Adrenal gland (tissue), 12 donors: ENCODE results near the gene CTSZ. TPM values are rescaled to one million over a fixed set of nuclear protein-coding genes. Genes with fewer than 3 reads are reported as not detected.
A peak's percentile ranks its signal among the peaks of the same experiment; 100 is the strongest.

Experiments
- DNase-seq, 7 donors: peaks; one replicate each; pipeline ENCODE4 v3.0.0-alpha.2; 2019 to 2020
- H3K27ac ChIP-seq, 5 donors: fragments of 200-600 bp; sonication (generic) in 4 of 5; 1 replicate in 3 of 5; 2 replicates in 2 of 5; pipeline versions ENCODE4 v1.5.1 to v1.8.0; 2016 to 2020; ENCODE audit warnings: mild to moderate bottlenecking in 1 of 5
- H3K27me3 ChIP-seq: fragments of 200-600 bp; 2 replicates; pipeline ENCODE4 v1.8.0; 2021
- H3K36me3 ChIP-seq, 2 donors: fragments of 200-600 bp; replicated peaks in 1 of 2; 1 replicate in 1 of 2; 2 replicates in 1 of 2; pipeline versions ENCODE4 v1.5.1 to v1.8.0; 2018 to 2022
- H3K4me1 ChIP-seq, 2 donors: fragments of 200-600 bp; replicated peaks in 1 of 2; 1 replicate in 1 of 2; 2 replicates in 1 of 2; pipeline versions ENCODE4 v1.5.1 to v1.8.0; 2018 to 2021
- H3K4me3 ChIP-seq, 4 donors: fragments of 200-600 bp; sonication (generic) in 3 of 4; one replicate each; pipeline ENCODE4 v1.5.1; 2016 to 2018
- H3K9me3 ChIP-seq, 3 donors: fragments of 200-600 bp; sonication (generic) in 1 of 3; replicated peaks in 1 of 3; 1 replicate in 2 of 3; 2 replicates in 1 of 3; pipeline versions ENCODE4 v1.5.1 to v1.8.0; 2016 to 2021
- POLR2A ChIP-seq, 2 donors: fragments of 450-650 bp; IDR thresholded peaks; one replicate each; pipeline ENCODE4 v1.6.1; 2017; ENCODE audit warnings: antibody characterized with exemption in 2 of 2, mild to moderate bottlenecking in 2 of 2, moderate library complexity in 1 of 2
- WGBS, 4 donors: extraction: QIAGEN DNeasy Blood & Tissue Kit in 2 of 4; methylation state at CpG; one replicate each; pipeline versions ENCODE4 v1.1.5 to v1.1.7; 2013 to 2017; 5-methylcytosine and 5-hydroxymethylcytosine counted together
- intact Hi-C, 2 donors: fragments of 100-400 bp; cut with DNase I; formaldehyde crosslinking; loops; one replicate each; pipeline versions ENCODE4 v1.14.1 to v1.15.0; 2022 to 2023
- polyA plus RNA-seq, 3 donors: library from polyadenylated mRNA; stranded (reverse); fragments of 200-250 nt in 2 of 3; fragments of 350-450 nt in 1 of 3; fragmentation: Illumina TruSeq in 1 of 3; extraction: RNeasy Lipid Tissue Mini Kit (QIAGEN cat#74804) in 1 of 3; gene quantifications; one replicate each; pipeline ENCODE4 v1.2.3, GENCODE V29; 2013 to 2014
- total RNA-seq, 9 donors: library from RNA; depleted of rRNA in 4 of 9; stranded (reverse); fragments of >200 nt in 4 of 9; fragments of 120-200 nt in 1 of 9; fragmentation: NEBNext Ultra II Directional in 1 of 9; extraction: Animal tissue kit (Norgen Biotek cat#: 25700) in 1 of 9; gene quantifications; one replicate each; pipeline versions ENCODE4 v1.1.0 to v1.2.4, GENCODE V29; 2013 to 2023
- TF ChIP-seq, protein P1 (sequence below), 6 experiments: fragments of 450-650 bp in 4 of 6; fragments of 200-600 bp in 2 of 6; sonication (generic) in 1 of 6; IDR thresholded peaks; 1 replicate in 5 of 6; 2 replicates in 1 of 6; pipeline versions ENCODE4 v1.5.1 to v1.8.0; 2016 to 2021; ENCODE audit warnings: antibody characterized with exemption in 6 of 6, mild to moderate bottlenecking in 2 of 6, moderate library complexity in 1 of 6
- donor health status: healthy with polysubstance abuse.
- donor health status: Bipolar disorder and iron deficiency.
- donor health status: DM: yes; HTN: yes; CAD: no.
- donor health status: DM: no; HTN: no; CAD: no.
- donor health status: DM: no; HTN: no; CAD: no.
- donor health status: DM: yes; HTN: yes; CAD: no.

Gene CTSZ
- total and polyA plus RNA-seq, 12 donors, result 36.4 to 266 (median 155) TPM

DNA sequence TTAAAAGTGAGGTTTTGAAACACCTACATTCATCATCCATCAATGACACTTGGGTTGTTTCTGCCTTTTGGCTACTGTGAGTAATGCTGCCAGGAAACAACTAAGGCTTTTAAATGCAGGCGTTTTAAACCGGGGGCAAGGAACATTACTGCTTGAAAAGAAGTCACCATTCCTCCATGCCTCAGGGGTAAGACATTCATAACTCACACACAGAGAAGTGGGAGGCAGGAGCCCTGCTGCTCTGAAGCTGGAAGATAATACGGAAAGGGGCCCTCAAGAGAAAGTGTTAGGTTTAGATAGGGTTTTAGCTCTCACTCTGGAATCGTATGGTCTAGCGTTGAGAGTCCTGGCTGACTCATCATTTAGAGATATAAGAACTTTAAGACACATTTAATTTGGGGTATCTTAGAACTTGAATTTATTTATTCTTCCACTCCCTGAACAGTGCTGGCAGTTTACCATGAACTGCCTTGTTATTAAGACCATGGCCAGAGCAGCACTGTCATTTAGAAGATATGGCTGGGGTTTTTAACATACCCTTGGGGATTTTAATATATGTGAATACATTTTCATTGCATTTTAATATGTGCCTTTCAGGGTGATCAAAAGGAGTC is 14.0 kb upstream of the CTSZ start:
- Histone ChIP-seq H3K4me1 (peaks cover 0 to 23% of the 10 kb centered on the region in 2 donors), H3K27ac (no peak overlapping the region), H3K36me3 (peaks cover 0 to 26% of the 10 kb centered on the region in 2 donors), H3K27me3 (no peaks in the 10 kb centered on the region), H3K9me3 (no peaks in the 10 kb centered on the region), H3K4me3 (no peak overlapping the region)
- TF ChIP-seq, protein P1, sequence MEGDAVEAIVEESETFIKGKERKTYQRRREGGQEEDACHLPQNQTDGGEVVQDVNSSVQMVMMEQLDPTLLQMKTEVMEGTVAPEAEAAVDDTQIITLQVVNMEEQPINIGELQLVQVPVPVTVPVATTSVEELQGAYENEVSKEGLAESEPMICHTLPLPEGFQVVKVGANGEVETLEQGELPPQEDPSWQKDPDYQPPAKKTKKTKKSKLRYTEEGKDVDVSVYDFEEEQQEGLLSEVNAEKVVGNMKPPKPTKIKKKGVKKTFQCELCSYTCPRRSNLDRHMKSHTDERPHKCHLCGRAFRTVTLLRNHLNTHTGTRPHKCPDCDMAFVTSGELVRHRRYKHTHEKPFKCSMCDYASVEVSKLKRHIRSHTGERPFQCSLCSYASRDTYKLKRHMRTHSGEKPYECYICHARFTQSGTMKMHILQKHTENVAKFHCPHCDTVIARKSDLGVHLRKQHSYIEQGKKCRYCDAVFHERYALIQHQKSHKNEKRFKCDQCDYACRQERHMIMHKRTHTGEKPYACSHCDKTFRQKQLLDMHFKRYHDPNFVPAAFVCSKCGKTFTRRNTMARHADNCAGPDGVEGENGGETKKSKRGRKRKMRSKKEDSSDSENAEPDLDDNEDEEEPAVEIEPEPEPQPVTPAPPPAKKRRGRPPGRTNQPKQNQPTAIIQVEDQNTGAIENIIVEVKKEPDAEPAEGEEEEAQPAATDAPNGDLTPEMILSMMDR (IDR thresholded peaks at IDR 0.05), result no peak
- no peak for TF ChIP-seq POLR2A (IDR thresholded peaks at IDR 0.05)
- intact Hi-C loops, result loop anchor here in 1 of 2 donors (10.0 kb wide), 1 partner anchor 116 kb away; no protein-coding TSS in a partner anchor
- WGBS, 4 donors, result 70 to 82% (median 75%) methylated on average over 5 of the region's 5 CpGs
- DNase-seq, result peak in 1 of 7 donors; percentile 17

DNA sequence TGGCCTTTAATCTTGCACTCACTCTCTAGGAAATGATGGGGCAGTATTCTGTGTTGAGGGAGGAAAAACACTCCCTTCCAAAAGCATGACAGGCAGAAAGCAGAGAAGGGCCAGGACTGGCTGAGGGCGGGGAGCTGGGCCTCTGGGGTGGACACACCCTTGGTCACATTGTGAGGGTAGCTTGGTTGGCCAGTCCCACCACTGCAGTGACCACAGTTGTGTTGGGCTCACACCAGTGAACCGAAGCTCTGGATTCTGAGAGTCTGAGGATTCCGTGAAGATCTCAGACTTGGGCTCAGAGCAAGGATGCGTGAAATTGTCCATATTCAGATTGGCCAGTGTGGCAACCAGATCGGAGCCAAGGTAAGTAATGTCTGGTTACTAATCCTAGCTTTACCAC is 12.2 kb upstream of the CTSZ start, which contains the start of gene TUBB1:
TUBB1 (plus strand) TSS at position 213 of the 400 bp plus-strand sequence; CDS start at position 307, 94 bp downstream.
- Histone ChIP-seq H3K4me1 (peaks cover 0 to 17% of the 10 kb centered on the region in 2 donors), H3K27ac (no peak within 1 kb of the TSS), H3K27me3 (no peaks in the 10 kb centered on the region), H3K36me3 (peaks cover 0 to 17% of the 10 kb centered on the region in 2 donors), H3K4me3 (no peak within 1 kb of the TSS), H3K9me3 (no peaks in the 10 kb centered on the region)
- 97 to 98% (median 97%) methylated on average over 5 of the region's 5 CpGs for WGBS, 4 donors
- intact Hi-C loops, result no loop called here
- no peak for TF ChIP-seq POLR2A (IDR thresholded peaks at IDR 0.05)
- TF ChIP-seq, protein P1 (IDR thresholded peaks at IDR 0.05), result no peak
- peak in 2 of 7 donors; percentile 13 to 41 for DNase-seq

DNA sequence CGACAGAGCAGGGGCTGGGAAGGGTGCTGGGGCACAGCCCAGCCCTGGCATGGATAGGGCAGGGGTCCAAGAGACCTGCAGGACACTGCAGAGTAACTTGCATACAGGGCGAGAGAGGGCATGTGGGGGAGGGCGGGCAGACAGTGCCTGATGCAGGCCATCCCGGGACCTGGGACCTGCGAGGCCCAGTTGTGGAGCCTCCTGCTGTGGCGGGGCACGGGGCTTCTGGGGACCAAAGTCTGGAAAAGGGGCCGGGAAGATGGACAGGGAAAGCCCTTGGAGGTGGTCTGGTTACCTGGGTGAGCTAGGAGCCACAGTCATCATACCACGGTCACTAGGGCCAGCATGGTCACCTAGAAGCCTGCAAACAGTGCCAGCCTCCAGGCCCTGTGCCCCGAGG is 11.8 kb upstream of the CTSZ start:
- TF ChIP-seq, protein P1 (IDR thresholded peaks at IDR 0.05), result no peak
- TF ChIP-seq POLR2A (IDR thresholded peaks at IDR 0.05), result no peak
- no peaks in the 10 kb centered on the region for H3K9me3 ChIP-seq
- H3K36me3 ChIP-seq, result peaks cover 0 to 13% of the 10 kb centered on the region in 2 donors
- peaks cover 0 to 18% of the 10 kb centered on the region in 2 donors for H3K4me1 ChIP-seq
- H3K27me3 ChIP-seq, result no peaks in the 10 kb centered on the region
- intact Hi-C loops, result no loop called here
- no peak overlapping the region for H3K4me3 ChIP-seq
- 92 to 98% (median 94%) methylated on average over 8 to 10 of the region's 10 CpGs for WGBS, 4 donors
- no peak overlapping the region for H3K27ac ChIP-seq
- peak in 2 of 7 donors; percentile 18 to 46 for DNase-seq

DNA sequence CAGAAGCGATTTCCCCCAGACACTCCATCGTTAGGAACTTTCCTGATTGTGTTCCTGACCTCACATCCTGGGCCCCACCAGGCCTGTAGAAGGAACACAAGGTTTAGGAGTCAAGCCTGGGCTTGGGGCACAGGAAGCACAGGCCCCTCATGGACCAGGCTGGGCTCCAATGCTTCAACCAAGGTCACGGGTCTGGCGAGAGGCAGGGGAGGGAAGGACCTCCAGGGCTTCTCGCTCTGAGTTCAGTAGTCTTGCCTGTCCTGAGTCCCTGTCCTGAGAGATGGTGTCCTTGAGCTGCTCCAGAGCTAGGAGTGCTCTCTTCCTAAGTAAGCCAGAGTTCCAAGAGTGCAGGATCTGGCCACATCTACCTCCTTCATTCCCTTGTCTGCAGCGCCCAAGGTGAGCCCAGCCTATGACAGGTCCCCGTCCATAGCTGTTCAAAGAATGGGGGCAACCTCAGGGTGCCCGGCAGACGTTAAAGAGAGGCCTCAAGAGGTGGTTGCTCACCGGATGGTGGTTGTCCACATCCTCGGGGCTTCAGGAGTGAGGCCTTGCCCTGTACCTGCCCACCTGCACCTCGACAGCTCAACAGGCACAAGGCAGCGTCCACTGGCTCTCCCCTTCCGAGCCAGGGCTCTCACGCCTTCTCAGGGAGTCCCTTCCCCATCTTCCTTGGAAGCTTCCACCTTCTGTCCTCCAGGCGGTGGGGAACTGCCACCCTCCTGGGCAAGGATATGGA is 10.6 kb upstream of the CTSZ start:
- no peak overlapping the region for H3K4me3 ChIP-seq
- peak in 2 of 7 donors; percentile 17 to 44 for DNase-seq
- H3K9me3 ChIP-seq, result no peaks in the 10 kb centered on the region
- peaks cover 0 to 18% of the 10 kb centered on the region in 2 donors for H3K4me1 ChIP-seq
- WGBS, 4 donors, result 83 to 90% (median 86%) methylated on average over 9 to 16 of the region's 16 CpGs
- TF ChIP-seq, protein P1 (IDR thresholded peaks at IDR 0.05), result no peak
- no peak for TF ChIP-seq POLR2A (IDR thresholded peaks at IDR 0.05)
- intact Hi-C loops, result no loop called here
- no peaks in the 10 kb centered on the region for H3K27me3 ChIP-seq
- peak overlapping the region in 2 of 5 donors; percentile 7 for H3K27ac ChIP-seq
- H3K36me3 ChIP-seq, result peaks cover 0 to 4% of the 10 kb centered on the region in 2 donors
